Type B pancreatic cell (in vitro differentiated cells): ENCODE results near the gene RCN1. TPM values are rescaled to one million over a fixed set of nuclear protein-coding genes. Genes with fewer than 3 reads are reported as not detected.
"Not testable (repeated sequence)": the region's sequence is repeated elsewhere in the genome, so short reads cannot be mapped to it uniquely, and the experiment has no call there.

Experiments used
- DNase-seq: peaks from one replicate; pipeline ENCODE4 v3.0.0; 2021; ENCODE audit warnings: mixed read lengths; ENCODE audit not compliant: unreplicated experiment; ENCODE audit errors: extremely low spot score
- H3K27ac Mint-ChIP-seq: 2 replicates; pipeline ENCODE4 v1.8.0; 2021; ENCODE audit warnings: mild to moderate bottlenecking, mixed read lengths
- H3K27me3 Mint-ChIP-seq: 2 replicates; pipeline ENCODE4 v1.8.0; 2021; ENCODE audit warnings: mixed read lengths
- H3K36me3 Mint-ChIP-seq: 2 replicates; pipeline ENCODE4 v1.8.0; 2021; ENCODE audit warnings: mixed read lengths
- H3K4me1 Mint-ChIP-seq: one replicate; pipeline ENCODE4 v1.8.0; 2021; ENCODE audit warnings: mixed read lengths; ENCODE audit not compliant: unreplicated experiment
- H3K4me3 Mint-ChIP-seq: 2 replicates; pipeline ENCODE4 v1.8.0; 2021; ENCODE audit warnings: mild to moderate bottlenecking, mixed read lengths
- H3K9me3 Mint-ChIP-seq: 2 replicates; pipeline ENCODE4 v1.8.0; 2021; ENCODE audit warnings: mixed read lengths
- CTCF ChIP-seq: fragments of 200-600 bp; sonication (generic); conservative IDR thresholded peaks from 2 replicates; pipeline ENCODE4 v1.5.0; 2021; ENCODE audit warnings: antibody characterized with exemption, mild to moderate bottlenecking
- total RNA-seq: library from RNA; stranded (reverse); gene quantifications from 2 replicates; pipeline ENCODE4 v1.2.1, GENCODE V29; 2021; ENCODE audit warnings: low replicate concordance

Gene RCN1
- total RNA-seq, 1 donor from 2014 or later = 144 TPM

GRCh38 chr11:32116668-32117067 lies 25.8 kb downstream of the RCN1 start:
- Mint-ChIP-seq H3K27me3 (peaks cover 10% of the 10 kb centered on the region), H3K4me1 (peaks cover 12% of the 10 kb centered on the region), H3K9me3 (no peaks in the 10 kb centered on the region), H3K27ac (no peak overlapping the region), H3K36me3 (no peaks in the 10 kb centered on the region), H3K4me3 (no peak overlapping the region)
- TF ChIP-seq CTCF = no peak
- no peak for DNase-seq

GRCh38 chr11:32118025-32118974 lies 27.4 kb downstream of the RCN1 start:
- Mint-ChIP-seq H3K9me3 (no peaks in the 10 kb centered on the region), H3K36me3 (no peaks in the 10 kb centered on the region), H3K27me3 (peaks cover 16% of the 10 kb centered on the region), H3K4me3 (no peak overlapping the region), H3K4me1 (peaks cover 5% of the 10 kb centered on the region), H3K27ac (no peak overlapping the region)
- DNase-seq = no peak
- TF ChIP-seq CTCF = no peak

GRCh38 chr11:32119139-32119538 lies 28.3 kb downstream of the RCN1 start:
- not testable (repeated sequence) for H3K4me3 Mint-ChIP-seq, H3K4me1 Mint-ChIP-seq, H3K36me3 Mint-ChIP-seq, H3K9me3 Mint-ChIP-seq, DNase-seq, H3K27ac Mint-ChIP-seq
- peaks cover 14% of the 10 kb centered on the region for H3K27me3 Mint-ChIP-seq

GRCh38 chr11:32121012-32121411 lies 30.1 kb downstream of the RCN1 start:
- H3K9me3 Mint-ChIP-seq = no peaks in the 10 kb centered on the region
- TF ChIP-seq CTCF = no peak
- no peak overlapping the region for H3K4me3 Mint-ChIP-seq
- peaks cover 9% of the 10 kb centered on the region for H3K27me3 Mint-ChIP-seq
- no peak for DNase-seq
- no peaks in the 10 kb centered on the region for H3K4me1 Mint-ChIP-seq
- no peak overlapping the region for H3K27ac Mint-ChIP-seq
- H3K36me3 Mint-ChIP-seq = no peaks in the 10 kb centered on the region

- Mint-ChIP-seq H3K9me3 (no peaks in the 10 kb centered on the region), H3K36me3 (no peaks in the 10 kb centered on the region), H3K4me1 (no peaks in the 10 kb centered on the region), H3K4me3 (no peak overlapping the region), H3K27ac (no peak overlapping the region), H3K27me3 (peaks cover 9% of the 10 kb centered on the region)
- DNase-seq = no peak
- no peak for TF ChIP-seq CTCF
Observed at GRCh38 chr11:32122200-32122599, 31.3 kb downstream of the RCN1 start.

GRCh38 chr11:32131321-32131720 lies 40.4 kb downstream of the RCN1 start:
- H3K9me3 Mint-ChIP-seq = no peaks in the 10 kb centered on the region
- no peak for DNase-seq
- H3K27ac Mint-ChIP-seq = no peak overlapping the region
- TF ChIP-seq CTCF = no peak
- H3K36me3 Mint-ChIP-seq = no peaks in the 10 kb centered on the region
- H3K4me3 Mint-ChIP-seq = no peak overlapping the region
- peaks cover 21% of the 10 kb centered on the region for H3K27me3 Mint-ChIP-seq
- H3K4me1 Mint-ChIP-seq = no peaks in the 10 kb centered on the region
